Lower lobe of right lung (tissue), 2 donors: ENCODE data around the gene ARMC2. TPM values are rescaled to one million over a fixed set of nuclear protein-coding genes. Genes with fewer than 3 reads are reported as not detected.

ENCODE experiments used
- ATAC-seq, 2 donors: fragments of 200-7000 bp; cut with Tn5 transposase; one replicate each; pipeline ENCODE4 v1.9.1; 2020 to 2022; ENCODE audit warnings: mild to moderate bottlenecking in 2 of 2, moderate library complexity in 2 of 2
- DNase-seq: peaks from one replicate; pipeline ENCODE4 v3.0.0-alpha.2; 2020
- H3K27ac ChIP-seq: fragments of 200-600 bp; one replicate; pipeline ENCODE4 v1.8.0; 2022
- H3K27me3 ChIP-seq: fragments of 200-600 bp; one replicate; pipeline ENCODE4 v1.8.0; 2022; ENCODE audit warnings: low read depth
- H3K36me3 ChIP-seq: fragments of 200-600 bp; one replicate; pipeline ENCODE4 v1.8.0; 2022; ENCODE audit warnings: mild to moderate bottlenecking
- H3K4me1 ChIP-seq: fragments of 200-600 bp; one replicate; pipeline ENCODE4 v1.8.0; 2022
- H3K4me3 ChIP-seq: fragments of 200-600 bp; one replicate; pipeline ENCODE4 v1.8.0; 2022; ENCODE audit warnings: mild to moderate bottlenecking
- H3K9me3 ChIP-seq: fragments of 200-600 bp; one replicate; pipeline ENCODE4 v1.8.0; 2022
- intact Hi-C: fragments of 100-400 bp; cut with DNase I; formaldehyde crosslinking; loops from one replicate; pipeline ENCODE4 v1.11.0; 2022
- total RNA-seq: library from RNA; stranded (reverse); fragmentation: NEBNext Ultra II Directional; extraction: Animal tissue kit (Norgen Biotek cat#: 25700); gene quantifications from one replicate; pipeline ENCODE4 v1.2.1, GENCODE V29; 2021
- TF ChIP-seq, protein P1 (sequence below): fragments of 200-600 bp; IDR thresholded peaks from one replicate; pipeline ENCODE4 v1.8.0; 2022; ENCODE audit warnings: antibody characterized with exemption, mild to moderate bottlenecking
- donor health status: DM: no; HTN: yes; CAD: no; lungs with severe emphysema.

The ARMC2 gene
- total RNA-seq, 1 donor from 2014 or later, result 10.8 TPM

DNA sequence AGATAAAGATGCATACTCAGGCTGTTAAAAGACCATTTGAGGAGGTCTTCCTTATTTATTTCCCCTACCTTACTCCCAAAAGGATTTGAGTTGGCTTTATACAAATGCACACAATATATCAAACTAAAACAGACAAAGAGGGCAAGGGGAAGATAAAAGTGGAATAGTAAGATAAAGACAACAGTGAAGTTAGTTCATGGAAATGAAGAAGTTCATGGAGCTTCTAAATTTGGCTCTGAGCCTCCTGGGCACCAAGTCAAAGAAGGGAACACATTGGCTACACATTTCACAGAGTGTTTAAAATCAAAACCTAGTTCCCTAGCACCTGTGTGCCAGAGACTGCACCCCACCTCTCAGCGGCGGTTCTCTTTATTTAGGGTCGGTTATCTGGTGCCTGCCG, 25.8 kb upstream of the ARMC2 start:
- TF ChIP-seq, protein P1, sequence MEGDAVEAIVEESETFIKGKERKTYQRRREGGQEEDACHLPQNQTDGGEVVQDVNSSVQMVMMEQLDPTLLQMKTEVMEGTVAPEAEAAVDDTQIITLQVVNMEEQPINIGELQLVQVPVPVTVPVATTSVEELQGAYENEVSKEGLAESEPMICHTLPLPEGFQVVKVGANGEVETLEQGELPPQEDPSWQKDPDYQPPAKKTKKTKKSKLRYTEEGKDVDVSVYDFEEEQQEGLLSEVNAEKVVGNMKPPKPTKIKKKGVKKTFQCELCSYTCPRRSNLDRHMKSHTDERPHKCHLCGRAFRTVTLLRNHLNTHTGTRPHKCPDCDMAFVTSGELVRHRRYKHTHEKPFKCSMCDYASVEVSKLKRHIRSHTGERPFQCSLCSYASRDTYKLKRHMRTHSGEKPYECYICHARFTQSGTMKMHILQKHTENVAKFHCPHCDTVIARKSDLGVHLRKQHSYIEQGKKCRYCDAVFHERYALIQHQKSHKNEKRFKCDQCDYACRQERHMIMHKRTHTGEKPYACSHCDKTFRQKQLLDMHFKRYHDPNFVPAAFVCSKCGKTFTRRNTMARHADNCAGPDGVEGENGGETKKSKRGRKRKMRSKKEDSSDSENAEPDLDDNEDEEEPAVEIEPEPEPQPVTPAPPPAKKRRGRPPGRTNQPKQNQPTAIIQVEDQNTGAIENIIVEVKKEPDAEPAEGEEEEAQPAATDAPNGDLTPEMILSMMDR, result no peak
- peaks cover 9% of the 10 kb centered on the region for H3K9me3 ChIP-seq

DNA sequence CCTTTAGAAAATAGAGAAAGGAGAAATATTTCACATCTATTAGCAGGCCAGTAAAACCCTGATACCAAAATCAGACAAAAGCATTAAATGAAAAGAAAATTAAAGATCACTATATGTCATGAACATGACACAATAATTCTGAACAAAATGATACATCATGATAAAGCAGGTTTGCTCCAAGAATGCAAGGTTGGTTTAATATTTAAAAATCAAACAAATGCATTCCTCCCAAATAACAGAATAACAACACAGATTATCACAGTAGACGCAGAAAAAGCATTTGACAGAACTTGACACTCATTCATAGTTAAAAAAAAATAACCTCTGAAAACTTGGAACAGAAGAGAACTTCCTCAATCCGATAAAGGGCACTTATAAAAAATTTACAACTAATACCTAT, 22.9 kb upstream of the ARMC2 start:
- intact Hi-C loops, result no loop called here
- DNase-seq (no peak), ATAC-seq (no peak)
- Histone ChIP-seq H3K9me3 (peaks cover 9% of the 10 kb centered on the region), H3K4me1 (no peaks in the 10 kb centered on the region), H3K4me3 (no peak overlapping the region), H3K27ac (no peak overlapping the region), H3K36me3 (no peaks in the 10 kb centered on the region), H3K27me3 (no peaks in the 10 kb centered on the region)
- TF ChIP-seq, protein P1, result no peak

More for the DNA sequence above, 25.8 kb upstream of the ARMC2 start:
- H3K27ac ChIP-seq, result no peak overlapping the region
- H3K4me1 ChIP-seq, result no peaks in the 10 kb centered on the region
- no peak for DNase-seq
- intact Hi-C loops, result no loop called here
- no peaks in the 10 kb centered on the region for H3K27me3 ChIP-seq
- no peak overlapping the region for H3K4me3 ChIP-seq
- ATAC-seq, result no peak
- no peaks in the 10 kb centered on the region for H3K36me3 ChIP-seq

- Histone ChIP-seq H3K27me3 (no peaks in the 10 kb centered on the region), H3K9me3 (no peaks in the 10 kb centered on the region), H3K27ac (no peak overlapping the region), H3K4me1 (peaks cover 4% of the 10 kb centered on the region), H3K4me3 (no peak overlapping the region), H3K36me3 (no peaks in the 10 kb centered on the region)
- TF ChIP-seq, protein P1, result no peak
- ATAC-seq (no peak), DNase-seq (no peak)
- intact Hi-C loops, result no loop called here
These were observed 17.1 kb upstream of the ARMC2 start for GRCh38 chr6:108831104-108831503.

- Histone ChIP-seq H3K27me3 (no peaks in the 10 kb centered on the region), H3K4me1 (peaks cover 16% of the 10 kb centered on the region), H3K4me3 (no peak overlapping the region), H3K27ac (no peak overlapping the region), H3K36me3 (no peaks in the 10 kb centered on the region), H3K9me3 (no peaks in the 10 kb centered on the region)
- DNase-seq, result no peak
- intact Hi-C loops, result no loop called here
- TF ChIP-seq, protein P1, result no peak
- no peak for ATAC-seq
These were observed 15.5 kb upstream of the ARMC2 start for GRCh38 chr6:108832738-108833137.

- no peaks in the 10 kb centered on the region for H3K9me3 ChIP-seq
These were observed 12.9 kb upstream of the ARMC2 start for GRCh38 chr6:108835218-108835850.

More at GRCh38 chr6:108835218-108835850, 12.9 kb upstream of the ARMC2 start:
- TF ChIP-seq, protein P1, result peak; percentile 98
- H3K4me3 ChIP-seq, result no peak overlapping the region
- ATAC-seq (peak; percentile 88 to 92), DNase-seq (peak; percentile 91)
- H3K4me1 ChIP-seq, result peaks cover 21% of the 10 kb centered on the region
- no peak overlapping the region for H3K27ac ChIP-seq
- no peaks in the 10 kb centered on the region for H3K36me3 ChIP-seq
- no peaks in the 10 kb centered on the region for H3K27me3 ChIP-seq
- intact Hi-C loops, result no loop called here
